Peyer's patch (tissue), 4 donors: ENCODE results near the gene BCL2L14.
"Not testable (repeated sequence)": the region's sequence is repeated elsewhere in the genome, so short reads cannot be mapped to it uniquely, and the experiment has no call there.

ENCODE experiments used
- CTCF ChIP-seq, 6 experiments: fragments of 450-650 bp in 4 of 6; fragments of 200-600 bp in 2 of 6; sonication (generic) in 1 of 6; IDR thresholded peaks; one replicate each; pipeline ENCODE4 v1.5.1; 2017 to 2019; ENCODE audit warnings: antibody characterized with exemption in 6 of 6, mild to moderate bottlenecking in 3 of 6, moderate library complexity in 1 of 6
- POLR2A ChIP-seq, 2 donors: fragments of 450-650 bp; IDR thresholded peaks; one replicate each; pipeline ENCODE4 v1.5.1; 2017; ENCODE audit warnings: antibody characterized with exemption in 2 of 2, mild to moderate bottlenecking in 2 of 2, moderate library complexity in 2 of 2

GRCh38 chr12:12110923-12111555 lies 40.3 kb downstream of the BCL2L14 start:
- not testable (repeated sequence) for TF ChIP-seq CTCF, POLR2A (IDR thresholded peaks at IDR 0.05)
